SK-N-MC (cell line): ENCODE results near the gene TRAF3IP3.

ENCODE experiments used
- EZH2 ChIP-seq: fragments of 200-600 bp; sonication (generic); IDR thresholded peaks from one replicate; pipeline ENCODE4 v1.6.1; 2017; ENCODE audit warnings: antibody characterized with exemption
- FOXP2 ChIP-seq: optimal IDR thresholded peaks from 2 replicates; pipeline ENCODE3; 2011; ENCODE audit warnings: mild to moderate bottlenecking, moderate library complexity; ENCODE audit not compliant: insufficient read depth; ENCODE audit errors: extremely low read length, control extremely low read depth

- no peak for TF ChIP-seq EZH2
- TF ChIP-seq FOXP2: no peak
Measured at GRCh38 chr1:209733409-209734192, 22.3 kb upstream of the TRAF3IP3 start.
